HL-60 (cell line): ENCODE results near the gene MECR.
"Not testable (repeated sequence)": the region's sequence is repeated elsewhere in the genome, so short reads cannot be mapped to it uniquely, and the experiment has no call there.

Experiments used
- DNase-seq, 2 experiments: peaks; one replicate each; pipeline ENCODE4 v3.0.0-alpha.2; 2010 to 2020; ENCODE audit warnings: low read depth in 1 of 2, low spot score in 1 of 2
- H3K27ac ChIP-seq: fragments of 250-450 bp; sonication (Bioruptor Pico); replicated peaks from 2 replicates; pipeline ENCODE4 v1.5.1; 2020; ENCODE audit warnings: mild to moderate bottlenecking, moderate library complexity
- H3K27me3 ChIP-seq: fragments of 250-450 bp; sonication (Bioruptor Pico); 2 replicates; pipeline ENCODE4 v1.5.1; 2021; ENCODE audit warnings: mild to moderate bottlenecking, moderate library complexity; ENCODE audit not compliant: insufficient read depth, poor library complexity, severe bottlenecking
- H3K4me3 ChIP-seq: replicated peaks from 2 replicates; pipeline ENCODE4 v1.5.1; 2011; ENCODE audit warnings: mild to moderate bottlenecking, control low read depth, low read length; ENCODE audit not compliant: insufficient read depth
- CTCF ChIP-seq: IDR thresholded peaks from one replicate; pipeline ENCODE4 v1.5.1; 2011; ENCODE audit warnings: low read length, control low read depth, inconsistent platforms; ENCODE audit not compliant: insufficient read depth
- GABPA ChIP-seq: IDR thresholded peaks from 2 replicates; pipeline ENCODE4 v1.6.1; 2012; ENCODE audit warnings: low read depth
- POLR2AphosphoS5 ChIP-seq: IDR thresholded peaks from 2 replicates; pipeline ENCODE4 v1.6.1; 2012; ENCODE audit warnings: low read depth
- REST ChIP-seq: IDR thresholded peaks from 2 replicates; pipeline ENCODE4 v1.6.1; 2012; ENCODE audit warnings: low read depth; ENCODE audit not compliant: insufficient replicate concordance
- SPI1 ChIP-seq: IDR thresholded peaks from 2 replicates; pipeline ENCODE4 v1.6.1; 2012; ENCODE audit warnings: low read depth, mild to moderate bottlenecking, borderline replicate concordance

MECR gene

GRCh38 chr1:29157269-29157601 is 73.5 kb downstream of the MECR start:
- Histone ChIP-seq H3K27ac (no peak overlapping the region), H3K4me3 (no peak overlapping the region), H3K27me3 (no peaks in the 10 kb centered on the region)
- no peak for DNase-seq
- TF ChIP-seq GABPA (no peak), CTCF (no peak), POLR2AphosphoS5 (no peak), SPI1 (no peak), REST (no peak)

GRCh38 chr1:29156543-29157268 is 74.0 kb downstream of the MECR start:
- DNase-seq: no peak
- Histone ChIP-seq H3K27ac (no peak overlapping the region), H3K27me3 (no peaks in the 10 kb centered on the region), H3K4me3 (no peak overlapping the region)
- TF ChIP-seq REST (no peak), POLR2AphosphoS5 (peak; percentile 12; the same call in 1 of the 2 replicates)

- TF ChIP-seq SPI1 (no peak), CTCF (no peak), REST (no peak), GABPA (no peak)
- Histone ChIP-seq H3K4me3 (no peak overlapping the region), H3K27me3 (no peaks in the 10 kb centered on the region), H3K27ac (no peak overlapping the region)
- no peak for DNase-seq
Measured at GRCh38 chr1:29152046-29152805, 78.5 kb downstream of the MECR start.

- H3K27ac ChIP-seq, H3K4me3 ChIP-seq, H3K27me3 ChIP-seq, DNase-seq: not testable (repeated sequence)
Measured at GRCh38 chr1:29150346-29150745, 80.4 kb downstream of the MECR start.
